Stimulated activated CD8-positive, alpha-beta memory T cell treated with anti-CD3 and anti-CD28 coated beads, Interleukin-15, amount 100 ng/mL, for 4 hours (primary cell): ENCODE measurements around the gene DPF3.
A peak's percentile ranks its signal among the peaks of the same experiment; 100 is the strongest.

ENCODE experiments used
- DNase-seq, 2 donors: peaks; one replicate each; pipeline ENCODE4 v3.0.0-alpha.2; 2020; ENCODE audit warnings: low read depth in 2 of 2

The DPF3 gene

DNA sequence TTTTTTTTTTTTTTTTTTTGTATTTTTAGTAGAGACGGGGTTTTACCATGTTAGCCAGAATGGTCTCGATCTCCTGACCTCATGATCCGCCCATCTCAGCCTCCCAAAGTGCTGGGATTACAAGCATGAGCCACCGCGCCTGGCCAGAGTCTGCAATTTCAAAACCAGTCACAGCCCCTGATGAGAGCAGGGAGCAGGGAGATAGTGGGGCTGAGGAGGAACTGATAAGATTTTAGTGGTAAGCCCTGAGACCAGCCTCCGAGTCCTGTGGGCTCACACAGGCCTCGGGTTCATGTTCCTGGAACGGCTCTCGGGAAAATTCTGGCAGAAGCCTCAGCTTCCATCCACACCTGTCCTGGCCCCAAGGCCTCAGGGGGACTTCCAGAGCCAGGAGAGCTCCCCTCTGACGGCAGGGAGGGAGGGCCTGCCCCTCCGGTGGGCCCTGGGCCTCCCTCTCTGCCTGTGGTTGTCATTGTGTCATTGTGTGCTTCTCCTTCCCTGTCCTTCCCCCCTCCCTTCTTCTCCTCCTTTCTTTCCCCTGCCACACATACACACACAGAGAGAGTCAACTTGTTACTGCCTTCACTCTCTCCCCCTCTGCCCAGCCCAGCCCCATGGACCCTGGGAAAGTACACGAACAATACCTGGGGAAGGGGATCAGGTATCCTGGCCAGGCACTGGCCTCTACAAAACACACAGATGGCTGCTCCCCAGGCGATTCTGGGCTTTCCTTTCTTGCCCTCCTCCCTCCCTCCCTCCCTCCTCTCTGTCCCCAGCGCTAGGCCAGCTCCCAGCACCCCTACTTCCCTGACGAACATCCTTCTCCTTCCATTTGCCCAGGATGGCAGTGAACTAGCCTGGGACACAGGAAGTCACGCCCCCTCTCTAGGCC lies 294.1 kb downstream of the DPF3 start:
- no peak for DNase-seq

- no peak for DNase-seq
Observed at GRCh38 chr14:72598306-72598705, 295.6 kb downstream of the DPF3 start.

GRCh38 chr14:72597252-72598233 lies 296.4 kb downstream of the DPF3 start:
- no peak for DNase-seq

DNA sequence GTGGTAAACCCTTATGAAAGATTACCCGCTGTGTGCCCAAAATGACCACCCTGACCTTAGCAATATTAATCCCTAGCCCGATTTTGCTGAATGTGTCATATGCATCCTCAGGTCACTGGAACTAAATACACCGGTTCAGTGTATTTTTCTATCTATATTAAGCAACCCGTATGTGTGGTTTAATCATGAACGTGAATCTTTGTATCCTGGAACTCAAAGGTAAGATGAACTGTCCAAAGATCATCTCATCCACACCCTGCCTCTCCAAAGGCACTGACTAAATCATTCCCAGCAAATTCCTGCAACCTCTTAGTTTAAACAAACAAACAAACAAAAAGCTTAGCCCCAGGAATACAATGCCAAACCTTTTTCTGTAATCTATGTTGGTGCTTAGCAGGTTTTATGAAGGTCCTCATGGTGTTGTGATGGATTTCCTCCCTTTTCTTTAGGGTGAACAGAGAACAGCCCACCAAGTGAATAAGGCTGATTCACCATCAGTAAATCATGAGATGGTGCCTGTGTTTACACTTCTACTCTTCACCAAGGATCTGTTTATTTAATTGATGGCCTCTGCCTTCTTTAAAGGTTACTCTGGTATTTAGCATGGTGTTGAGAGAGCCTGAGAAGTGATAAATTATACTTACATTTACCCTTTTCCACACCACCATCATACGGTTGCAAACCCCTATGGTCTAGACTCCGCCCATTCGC lies 298.6 kb downstream of the DPF3 start:
- DNase-seq = no peak

DNA sequence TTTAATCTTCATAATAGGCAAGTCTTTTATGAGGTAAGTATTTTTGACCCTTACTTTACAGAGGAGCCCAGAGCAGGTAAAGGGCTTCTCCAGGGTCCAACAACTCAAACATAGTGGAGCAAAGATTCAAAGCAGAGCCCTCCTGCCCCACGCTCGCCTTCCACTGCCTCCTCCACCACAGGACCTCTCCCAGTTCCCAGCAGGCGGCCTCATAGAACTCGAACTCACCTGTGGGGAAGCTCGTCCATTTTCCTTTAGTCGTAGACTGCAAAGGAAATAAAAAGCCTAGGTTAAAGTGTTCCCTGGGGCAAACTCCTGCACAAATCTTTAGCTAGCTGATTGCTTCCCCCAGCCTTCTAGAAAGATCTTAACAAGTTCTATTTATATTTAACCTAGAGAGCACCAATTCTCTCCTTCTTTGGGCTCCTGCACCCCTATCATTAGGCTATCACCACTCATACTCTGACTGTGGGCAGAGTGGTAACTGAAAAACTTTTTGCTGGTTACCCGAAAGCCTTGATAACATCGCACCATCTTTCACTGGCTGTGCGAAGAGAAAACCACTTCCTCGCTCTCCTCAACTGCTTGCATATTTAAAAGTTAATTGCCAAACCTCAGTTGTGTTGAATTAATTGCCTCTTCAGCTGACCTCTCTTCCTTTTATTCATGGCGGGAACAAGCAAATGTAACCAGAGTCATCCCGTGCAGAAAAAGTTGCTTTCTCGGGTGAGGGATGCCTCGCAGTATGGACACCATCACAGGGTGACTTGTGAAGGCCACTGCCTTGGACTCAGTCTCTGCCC lies 299.6 kb downstream of the DPF3 start:
- peak in 1 of 2 donors; percentile 8 for DNase-seq

GRCh38 chr14:72591391-72591790 lies 302.5 kb downstream of the DPF3 start:
- no peak for DNase-seq

GRCh38 chr14:72590577-72590976 lies 303.3 kb downstream of the DPF3 start:
- DNase-seq = no peak

DNA sequence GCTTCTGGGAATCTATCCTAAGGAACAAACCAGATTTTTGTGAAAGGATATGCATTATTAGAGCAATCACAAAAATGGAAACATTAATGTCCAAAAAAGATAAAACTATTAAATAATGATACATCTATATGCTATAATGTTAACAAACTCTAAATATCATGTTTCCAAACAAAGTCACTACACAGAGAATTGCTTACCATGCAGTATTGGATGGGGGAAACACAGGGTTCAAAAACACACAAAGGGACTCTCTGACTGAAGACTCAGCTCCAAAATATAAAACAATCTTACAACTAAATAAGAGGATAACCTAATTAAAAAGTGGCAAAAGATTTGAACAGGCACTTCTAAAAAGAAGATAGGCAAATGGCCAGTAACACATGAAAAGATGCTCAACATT lies 304.2 kb downstream of the DPF3 start:
- DNase-seq = no peak

- no peak for DNase-seq
Observed at GRCh38 chr14:72588521-72588920, 305.4 kb downstream of the DPF3 start.

- no peak for DNase-seq
Observed at GRCh38 chr14:72583316-72584272, 310.3 kb downstream of the DPF3 start.

- no peak for DNase-seq
Observed at GRCh38 chr14:72582582-72582981, 311.3 kb downstream of the DPF3 start.

DNA sequence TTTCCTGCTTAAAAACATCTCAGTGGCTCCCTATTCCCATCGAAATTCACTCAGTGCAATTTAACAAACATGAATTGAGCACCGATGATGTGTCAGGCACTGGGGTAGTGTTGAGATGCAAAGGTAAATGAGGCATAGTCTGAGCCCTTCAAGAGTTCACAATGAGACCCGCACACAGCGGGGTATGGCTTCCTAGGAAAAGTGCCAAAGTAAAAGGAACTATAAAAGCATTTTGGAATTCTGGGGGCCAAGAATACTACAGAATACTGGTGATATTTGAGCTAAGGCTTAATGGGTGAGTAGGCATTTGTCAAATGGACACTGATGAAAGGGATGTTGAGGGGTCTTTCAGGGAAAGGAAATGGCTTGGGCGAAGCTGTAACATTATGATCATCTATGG lies 315.4 kb downstream of the DPF3 start:
- no peak for DNase-seq

DNA sequence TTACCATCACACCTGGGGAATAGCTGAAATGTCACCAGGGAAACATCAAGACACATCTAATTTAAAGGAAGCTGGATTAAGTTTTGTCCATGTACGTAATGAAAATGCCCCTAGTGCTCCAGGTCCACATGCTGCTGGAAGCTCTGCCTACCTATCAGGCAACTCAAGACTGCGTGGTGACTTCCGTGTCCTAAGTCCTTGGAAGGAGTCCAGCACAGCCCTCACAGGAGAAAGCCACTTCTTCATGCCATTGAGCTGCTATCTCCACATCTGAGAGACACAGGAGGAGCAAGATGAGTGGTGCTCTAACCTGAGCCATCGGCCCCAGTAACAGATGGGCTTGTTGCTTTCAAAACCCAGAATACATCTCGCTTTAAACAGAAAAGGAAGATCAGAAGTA lies 316.4 kb downstream of the DPF3 start:
- no peak for DNase-seq

DNA sequence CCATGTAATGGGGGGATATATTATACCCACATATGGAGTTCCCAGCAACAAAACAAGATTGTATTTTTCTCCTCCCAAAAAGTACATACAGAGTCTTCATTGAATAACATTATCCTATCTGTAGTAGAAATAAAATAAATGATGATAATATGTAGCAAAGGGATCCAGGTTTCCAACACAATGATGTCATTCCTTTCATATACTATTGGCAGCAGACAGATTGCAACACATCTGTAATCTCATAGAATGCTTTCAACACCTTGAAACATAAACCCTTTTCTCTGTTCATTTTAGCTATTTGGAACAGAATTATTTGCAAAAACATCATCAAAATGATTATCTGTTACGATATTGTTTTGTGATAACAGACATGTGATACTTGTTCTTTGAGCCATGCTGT lies 317.6 kb downstream of the DPF3 start:
- DNase-seq = no peak

DNA sequence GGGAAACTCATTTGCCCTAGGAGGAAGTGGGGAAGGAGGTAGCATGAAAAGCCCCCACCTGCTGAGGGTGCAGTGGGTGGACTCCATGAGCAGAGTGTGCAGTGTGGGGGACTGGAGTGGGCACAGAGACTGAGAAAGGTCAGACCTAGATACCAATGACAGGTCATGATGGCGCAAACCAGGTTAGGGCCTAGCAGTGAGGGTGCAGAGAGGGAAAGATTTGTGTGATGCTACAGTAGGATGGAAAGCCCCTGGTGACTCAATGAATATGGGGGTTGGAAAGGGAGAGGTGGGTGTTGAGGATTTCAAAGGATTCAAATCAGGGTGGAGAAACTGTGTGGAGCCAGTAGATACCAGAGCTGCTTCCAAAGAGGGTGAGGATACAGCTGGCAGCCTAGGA lies 319.2 kb downstream of the DPF3 start:
- DNase-seq = no peak

DNA sequence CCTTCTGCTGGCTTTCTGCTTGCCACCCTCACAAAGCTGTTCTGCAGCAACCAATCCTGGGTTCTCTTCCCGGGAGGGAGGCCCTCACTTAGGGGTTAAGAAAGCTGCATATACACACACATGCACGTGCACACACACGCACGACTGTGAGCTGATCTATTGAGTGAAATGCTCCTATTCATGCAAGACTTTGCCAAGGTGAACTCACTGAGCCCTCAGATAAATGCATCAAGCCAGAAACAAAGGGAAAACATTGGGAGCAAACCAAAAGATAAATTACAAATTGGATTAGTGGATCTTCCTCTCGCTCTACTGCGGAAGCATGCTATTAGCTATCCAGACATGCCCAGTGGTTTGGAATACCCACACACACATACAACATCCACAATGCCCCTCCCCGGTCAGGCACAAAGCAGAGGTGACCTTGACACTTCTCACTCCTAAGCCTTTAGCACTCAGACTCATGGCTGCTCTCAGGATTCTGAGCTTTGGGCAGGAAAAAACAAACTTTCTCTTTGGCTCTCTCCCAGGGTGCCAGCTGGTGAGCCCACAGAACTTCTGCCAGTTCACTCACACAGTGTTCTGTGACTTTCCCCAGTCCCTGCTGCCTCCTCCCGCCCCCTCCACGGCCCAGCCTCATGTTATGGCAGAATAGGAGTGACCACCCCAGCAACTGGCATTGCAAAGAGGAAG lies 320.0 kb downstream of the DPF3 start:
- DNase-seq = no peak
